ENCODE results near the gene SMIM32.

The SMIM32 gene

DNA sequence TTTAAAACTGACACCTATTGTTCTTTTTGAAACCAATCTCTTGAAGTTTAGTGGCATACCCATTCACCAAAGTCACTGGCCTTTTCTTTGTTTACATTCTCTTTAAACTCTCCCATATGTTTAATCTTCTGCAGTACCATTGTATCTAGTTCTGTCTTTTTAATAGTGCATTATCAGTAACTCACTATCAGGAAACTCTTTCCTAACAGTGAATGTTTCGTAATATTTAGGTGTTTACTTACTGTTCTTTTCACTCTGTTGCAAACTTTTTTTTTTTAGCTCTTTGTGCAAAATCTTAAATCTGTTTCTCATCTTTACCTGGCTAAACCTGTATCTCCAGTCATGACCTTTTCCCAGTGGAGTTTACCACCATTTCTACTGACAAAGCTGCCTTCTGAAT, 43.1 kb downstream of the SMIM32 start:
- TF ChIP-seq POLR2AphosphoS5 (IDR thresholded peaks at IDR 0.05; ENCODE audit: low read depth, low read length), result no peak
- TF ChIP-seq TAF1 (IDR thresholded peaks at IDR 0.05; ENCODE audit: borderline replicate concordance, insufficient read depth, low read length), result no peak
- no peak for TF ChIP-seq FOXP2 (optimal IDR thresholded peaks at IDR 0.05; ENCODE audit: borderline replicate concordance, extremely low read depth, extremely low read length, insufficient read depth)
- TF ChIP-seq, protein P1, sequence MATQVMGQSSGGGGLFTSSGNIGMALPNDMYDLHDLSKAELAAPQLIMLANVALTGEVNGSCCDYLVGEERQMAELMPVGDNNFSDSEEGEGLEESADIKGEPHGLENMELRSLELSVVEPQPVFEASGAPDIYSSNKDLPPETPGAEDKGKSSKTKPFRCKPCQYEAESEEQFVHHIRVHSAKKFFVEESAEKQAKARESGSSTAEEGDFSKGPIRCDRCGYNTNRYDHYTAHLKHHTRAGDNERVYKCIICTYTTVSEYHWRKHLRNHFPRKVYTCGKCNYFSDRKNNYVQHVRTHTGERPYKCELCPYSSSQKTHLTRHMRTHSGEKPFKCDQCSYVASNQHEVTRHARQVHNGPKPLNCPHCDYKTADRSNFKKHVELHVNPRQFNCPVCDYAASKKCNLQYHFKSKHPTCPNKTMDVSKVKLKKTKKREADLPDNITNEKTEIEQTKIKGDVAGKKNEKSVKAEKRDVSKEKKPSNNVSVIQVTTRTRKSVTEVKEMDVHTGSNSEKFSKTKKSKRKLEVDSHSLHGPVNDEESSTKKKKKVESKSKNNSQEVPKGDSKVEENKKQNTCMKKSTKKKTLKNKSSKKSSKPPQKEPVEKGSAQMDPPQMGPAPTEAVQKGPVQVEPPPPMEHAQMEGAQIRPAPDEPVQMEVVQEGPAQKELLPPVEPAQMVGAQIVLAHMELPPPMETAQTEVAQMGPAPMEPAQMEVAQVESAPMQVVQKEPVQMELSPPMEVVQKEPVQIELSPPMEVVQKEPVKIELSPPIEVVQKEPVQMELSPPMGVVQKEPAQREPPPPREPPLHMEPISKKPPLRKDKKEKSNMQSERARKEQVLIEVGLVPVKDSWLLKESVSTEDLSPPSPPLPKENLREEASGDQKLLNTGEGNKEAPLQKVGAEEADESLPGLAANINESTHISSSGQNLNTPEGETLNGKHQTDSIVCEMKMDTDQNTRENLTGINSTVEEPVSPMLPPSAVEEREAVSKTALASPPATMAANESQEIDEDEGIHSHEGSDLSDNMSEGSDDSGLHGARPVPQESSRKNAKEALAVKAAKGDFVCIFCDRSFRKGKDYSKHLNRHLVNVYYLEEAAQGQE (IDR thresholded peaks at IDR 0.05; ENCODE audit: insufficient read depth in 1 of 2, low read depth in 2 of 2, low read length in 2 of 2), result no peak
- no peak for TF ChIP-seq SIN3A (IDR thresholded peaks at IDR 0.05; ENCODE audit: borderline replicate concordance, insufficient read depth, low read length)

DNA sequence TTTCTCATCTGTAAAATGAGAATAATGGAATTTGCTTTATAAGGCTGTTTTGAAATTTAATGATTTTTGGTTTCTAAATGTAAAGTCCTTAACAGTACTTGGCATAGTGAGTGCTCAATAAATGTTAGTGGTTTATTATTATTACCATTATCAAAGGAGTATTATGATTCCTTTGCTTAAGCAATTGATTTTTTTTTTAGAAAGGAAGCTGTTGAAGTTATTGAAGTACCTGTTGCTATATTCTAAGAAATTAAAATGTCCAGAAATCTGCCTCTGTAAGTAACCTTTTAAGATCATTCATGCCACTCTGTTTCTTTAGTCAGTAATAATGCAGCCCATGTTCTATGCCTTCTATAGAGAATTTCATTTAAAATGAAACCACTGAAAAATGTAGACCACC, 45.3 kb downstream of the SMIM32 start:
- TF ChIP-seq FOXP2 (optimal IDR thresholded peaks at IDR 0.05; ENCODE audit: borderline replicate concordance, extremely low read depth, extremely low read length, insufficient read depth) (no peak), TAF1 (IDR thresholded peaks at IDR 0.05; ENCODE audit: borderline replicate concordance, insufficient read depth, low read length) (no peak)

DNA sequence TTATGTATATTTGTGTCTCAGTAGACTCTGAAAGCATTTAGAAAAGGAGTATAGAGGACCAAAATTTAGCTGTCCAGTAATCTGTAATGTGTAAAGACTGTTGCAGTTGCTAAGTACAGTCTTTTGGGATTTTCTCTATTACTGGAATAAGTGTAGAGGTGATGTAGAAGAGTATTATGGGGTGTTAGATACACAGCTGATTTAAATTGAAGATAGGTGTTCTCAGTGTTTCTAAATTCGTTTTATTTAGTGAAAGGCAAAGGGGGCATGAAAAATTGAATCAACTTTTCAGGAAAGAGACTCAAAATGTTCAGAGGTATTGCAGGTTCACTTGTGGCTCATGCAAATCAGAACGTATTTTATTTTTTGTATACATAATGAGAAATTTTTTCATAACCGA, 46.8 kb downstream of the SMIM32 start:
- TF ChIP-seq, protein P1 (IDR thresholded peaks at IDR 0.05; ENCODE audit: insufficient read depth in 1 of 2, low read depth in 2 of 2, low read length in 2 of 2), result no peak
- no peak for TF ChIP-seq POLR2AphosphoS5 (IDR thresholded peaks at IDR 0.05; ENCODE audit: low read depth, low read length)
- TF ChIP-seq SIN3A (IDR thresholded peaks at IDR 0.05; ENCODE audit: borderline replicate concordance, insufficient read depth, low read length), result no peak
- TF ChIP-seq TAF1 (IDR thresholded peaks at IDR 0.05; ENCODE audit: borderline replicate concordance, insufficient read depth, low read length), result no peak
- no peak for TF ChIP-seq FOXP2 (optimal IDR thresholded peaks at IDR 0.05; ENCODE audit: borderline replicate concordance, extremely low read depth, extremely low read length, insufficient read depth)

DNA sequence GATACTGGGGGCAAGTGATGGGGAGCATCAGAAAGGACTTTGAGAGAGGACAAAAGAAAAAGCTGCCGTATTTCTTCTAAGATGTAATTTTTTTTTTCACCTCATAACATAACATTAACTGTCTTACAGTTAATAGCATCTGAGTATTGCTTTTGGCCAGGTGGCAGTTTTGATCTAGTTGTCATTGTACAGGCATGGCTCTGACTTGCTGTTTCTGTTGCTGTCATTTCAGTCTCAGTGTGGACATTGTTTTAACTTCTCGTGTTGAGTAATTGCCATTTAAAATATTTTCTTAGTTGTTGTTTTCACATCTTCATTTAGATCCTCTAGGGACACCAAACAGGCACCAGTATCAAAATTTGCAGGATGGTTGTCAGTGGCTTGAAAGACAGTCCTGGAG, 47.9 kb downstream of the SMIM32 start:
- no peak for TF ChIP-seq SIN3A (IDR thresholded peaks at IDR 0.05; ENCODE audit: borderline replicate concordance, insufficient read depth, low read length)
- TF ChIP-seq TAF1 (IDR thresholded peaks at IDR 0.05; ENCODE audit: borderline replicate concordance, insufficient read depth, low read length), result no peak
- no peak for TF ChIP-seq POLR2AphosphoS5 (IDR thresholded peaks at IDR 0.05; ENCODE audit: low read depth, low read length)
- TF ChIP-seq, protein P1 (IDR thresholded peaks at IDR 0.05; ENCODE audit: insufficient read depth in 1 of 2, low read depth in 2 of 2, low read length in 2 of 2), result no peak
- no peak for TF ChIP-seq FOXP2 (optimal IDR thresholded peaks at IDR 0.05; ENCODE audit: borderline replicate concordance, extremely low read depth, extremely low read length, insufficient read depth)

DNA sequence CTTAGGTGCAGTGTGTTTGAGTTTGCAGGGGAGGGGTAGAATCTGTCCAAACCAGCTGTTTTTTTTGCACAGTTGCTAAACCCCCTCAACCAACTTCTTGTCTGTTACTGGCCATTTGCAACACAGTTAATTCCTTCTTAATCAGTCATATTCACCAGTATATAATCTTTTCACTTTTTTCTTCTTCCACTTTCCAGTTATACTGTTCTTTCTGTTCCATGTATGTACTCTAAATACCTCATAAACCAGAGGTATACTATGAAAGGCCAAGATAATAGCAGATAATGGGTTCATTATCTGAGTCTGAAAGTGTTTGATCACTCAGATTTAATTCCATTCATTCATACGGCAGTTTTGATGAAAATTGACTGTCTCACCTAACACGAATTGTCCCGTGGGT, 49.2 kb downstream of the SMIM32 start:
- TF ChIP-seq, protein P1 (IDR thresholded peaks at IDR 0.05; ENCODE audit: insufficient read depth in 1 of 2, low read depth in 2 of 2, low read length in 2 of 2), result no peak
- no peak for TF ChIP-seq FOXP2 (optimal IDR thresholded peaks at IDR 0.05; ENCODE audit: borderline replicate concordance, extremely low read depth, extremely low read length, insufficient read depth)
- TF ChIP-seq TAF1 (IDR thresholded peaks at IDR 0.05; ENCODE audit: borderline replicate concordance, insufficient read depth, low read length), result no peak
- no peak for TF ChIP-seq SIN3A (IDR thresholded peaks at IDR 0.05; ENCODE audit: borderline replicate concordance, insufficient read depth, low read length)
- TF ChIP-seq POLR2AphosphoS5 (IDR thresholded peaks at IDR 0.05; ENCODE audit: low read depth, low read length), result no peak

Measured in PFSK-1 (cell line).